ENCODE data around the gene OR7G2. TPM values are rescaled to one million over a fixed set of nuclear protein-coding genes. Genes with fewer than 3 reads are reported as not detected.
"Not testable (repeated sequence)": the region's sequence is repeated elsewhere in the genome, so short reads cannot be mapped to it uniquely, and the experiment has no call there.

The OR7G2 gene
- total RNA-seq, 2 donors from 2014 or later: not detected

- Mint-ChIP-seq H3K4me3 (no peak within 1 kb of the TSS), H3K36me3 (ENCODE audit: low read depth) (peaks cover 5% of the 10 kb centered on the region), H3K27me3 (peaks cover 40% of the 10 kb centered on the region), H3K4me1 (peaks cover 9% of the 10 kb centered on the region), H3K27ac (no peak within 1 kb of the TSS)
- DNase-seq (no peak), ATAC-seq (no peak)
- H3K9me3 ChIP-seq (ENCODE audit: control insufficient read depth, low read length, poor library complexity, severe bottlenecking): no peaks in the 10 kb centered on the region
Observed at GRCh38 chr19:9126900-9127405, 19.7 kb upstream of the OR7G2 start, which contains the start of gene OR7G3. Gene OR7G3, minus strand, starts transcription at chr19:9126950. Its CDS starts 0 bp downstream, at chr19:9126950.

- no peak for ATAC-seq
Observed at GRCh38 chr19:9116547-9116946, 9.3 kb upstream of the OR7G2 start.

DNA sequence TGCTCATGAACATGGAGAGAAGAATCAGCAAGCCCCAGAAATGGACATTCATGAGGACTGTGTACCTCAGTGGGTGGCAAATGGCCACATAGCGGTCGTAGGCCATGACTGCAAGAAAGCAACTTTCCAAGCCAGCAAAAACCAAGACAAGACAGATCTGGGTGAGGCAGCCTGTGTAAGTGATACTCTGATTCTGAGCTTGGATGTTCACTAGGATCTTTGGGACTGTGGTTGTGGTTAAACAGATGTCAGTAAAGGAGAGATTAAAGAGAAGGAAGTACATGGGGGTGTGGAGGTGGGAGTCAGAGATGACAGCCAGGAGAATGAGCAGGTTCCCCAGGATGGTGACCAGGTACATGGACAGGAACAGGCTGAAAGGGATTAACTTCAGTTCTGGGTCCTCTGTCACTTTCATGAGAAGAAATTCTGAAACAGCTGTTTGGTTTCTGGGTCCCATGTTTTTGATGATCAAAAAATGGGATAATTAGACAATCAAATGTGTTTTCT is 8.1 kb upstream of the OR7G2 start, which contains the start of gene OR7G1:
Gene OR7G1, minus strand, starts transcription at position 457 of the 507 bp plus-strand sequence. Its CDS starts 0 bp downstream, at position 457.
- Mint-ChIP-seq H3K27me3 (peaks cover 27% of the 10 kb centered on the region), H3K4me3 (no peak within 1 kb of the TSS), H3K4me1 (peaks cover 2% of the 10 kb centered on the region), H3K27ac (no peak within 1 kb of the TSS), H3K36me3 (ENCODE audit: low read depth) (no peaks in the 10 kb centered on the region)
- no peak for DNase-seq
- H3K9me3 ChIP-seq (ENCODE audit: control insufficient read depth, low read length, poor library complexity, severe bottlenecking): no peaks in the 10 kb centered on the region
- ATAC-seq: no peak

More at GRCh38 chr19:9116547-9116946, 9.3 kb upstream of the OR7G2 start:
- no peaks in the 10 kb centered on the region for H3K9me3 ChIP-seq (ENCODE audit: control insufficient read depth, low read length, poor library complexity, severe bottlenecking)
- no peak overlapping the region for H3K27ac Mint-ChIP-seq
- no peaks in the 10 kb centered on the region for H3K36me3 Mint-ChIP-seq (ENCODE audit: low read depth)
- DNase-seq: no peak
- no peak overlapping the region for H3K4me3 Mint-ChIP-seq
- peaks cover 2% of the 10 kb centered on the region for H3K4me1 Mint-ChIP-seq
- H3K27me3 Mint-ChIP-seq: peaks cover 34% of the 10 kb centered on the region

GRCh38 chr19:9109959-9110358 is 2.7 kb upstream of the OR7G2 start:
- no peak for ATAC-seq
- no peak overlapping the region for H3K4me3 Mint-ChIP-seq
- no peak overlapping the region for H3K27ac Mint-ChIP-seq
- peaks cover 36% of the 10 kb centered on the region for H3K27me3 Mint-ChIP-seq
- H3K36me3 Mint-ChIP-seq (ENCODE audit: low read depth): peaks cover 4% of the 10 kb centered on the region
- DNase-seq: no peak
- peaks cover 2% of the 10 kb centered on the region for H3K4me1 Mint-ChIP-seq
- no peaks in the 10 kb centered on the region for H3K9me3 ChIP-seq (ENCODE audit: control insufficient read depth, low read length, poor library complexity, severe bottlenecking)

GRCh38 chr19:9086761-9087160 is 20.5 kb downstream of the OR7G2 start, which contains the start of gene OR1M1:
Gene OR1M1, plus strand, starts transcription at chr19:9087061. Its CDS starts 6,184 bp downstream, at chr19:9093245.
- H3K27ac Mint-ChIP-seq: no peak within 1 kb of the TSS
- H3K27me3 Mint-ChIP-seq: peaks cover 28% of the 10 kb centered on the region
- no peaks in the 10 kb centered on the region for H3K36me3 Mint-ChIP-seq (ENCODE audit: low read depth)
- no peak within 1 kb of the TSS for H3K4me3 Mint-ChIP-seq
- H3K4me1 Mint-ChIP-seq: no peaks in the 10 kb centered on the region
- no peaks in the 10 kb centered on the region for H3K9me3 ChIP-seq (ENCODE audit: control insufficient read depth, low read length, poor library complexity, severe bottlenecking)
- ATAC-seq (no peak), DNase-seq (no peak)

GRCh38 chr19:9078651-9079050 is 28.6 kb downstream of the OR7G2 start:
- Mint-ChIP-seq H3K27me3 (no peaks in the 10 kb centered on the region), H3K4me1 (peaks cover 5% of the 10 kb centered on the region), H3K27ac (no peak overlapping the region), H3K36me3 (ENCODE audit: low read depth) (no peaks in the 10 kb centered on the region), H3K4me3 (no peak overlapping the region)
- no peak for ATAC-seq
- H3K9me3 ChIP-seq (ENCODE audit: control insufficient read depth, low read length, poor library complexity, severe bottlenecking): no peaks in the 10 kb centered on the region
- DNase-seq: no peak

- H3K27ac Mint-ChIP-seq: no peak overlapping the region
- no peaks in the 10 kb centered on the region for H3K36me3 Mint-ChIP-seq (ENCODE audit: low read depth)
Observed at GRCh38 chr19:9076901-9077300, 30.4 kb downstream of the OR7G2 start.

GRCh38 chr19:9075064-9075949 is 32.0 kb downstream of the OR7G2 start:
- H3K27me3 Mint-ChIP-seq: no peaks in the 10 kb centered on the region
- no peak overlapping the region for H3K4me3 Mint-ChIP-seq
- no peaks in the 10 kb centered on the region for H3K36me3 Mint-ChIP-seq (ENCODE audit: low read depth)
- H3K9me3 ChIP-seq (ENCODE audit: control insufficient read depth, low read length, poor library complexity, severe bottlenecking): no peaks in the 10 kb centered on the region
- DNase-seq (no peak), ATAC-seq (no peak)
- peaks cover 5% of the 10 kb centered on the region for H3K4me1 Mint-ChIP-seq
- H3K27ac Mint-ChIP-seq: no peak overlapping the region

More at GRCh38 chr19:9076901-9077300, 30.4 kb downstream of the OR7G2 start:
- Mint-ChIP-seq H3K27me3 (no peaks in the 10 kb centered on the region), H3K4me1 (peaks cover 5% of the 10 kb centered on the region), H3K4me3 (no peak overlapping the region)
- no peak for DNase-seq
- no peaks in the 10 kb centered on the region for H3K9me3 ChIP-seq (ENCODE audit: control insufficient read depth, low read length, poor library complexity, severe bottlenecking)
- ATAC-seq: no peak

DNA sequence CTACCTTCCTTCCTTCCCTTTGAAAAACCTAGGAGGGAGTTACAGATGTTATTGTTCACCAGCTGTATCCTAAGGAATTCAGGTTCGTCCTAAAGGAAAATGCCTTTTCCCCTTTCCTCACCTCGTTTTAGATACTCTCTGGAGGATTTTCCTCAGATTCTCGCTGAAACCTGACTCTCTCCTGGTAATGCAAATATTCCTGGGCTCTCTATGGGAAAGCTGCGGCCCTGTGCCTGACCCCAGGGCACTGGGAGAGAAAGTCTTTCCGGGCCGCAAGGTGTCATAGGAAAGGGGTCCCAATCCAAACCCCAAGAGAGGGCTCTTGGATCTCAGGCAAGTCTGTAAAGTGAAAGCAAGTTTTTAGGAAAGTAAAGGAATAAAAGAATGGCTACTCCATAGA is 33.5 kb downstream of the OR7G2 start:
- no peaks in the 10 kb centered on the region for H3K4me1 Mint-ChIP-seq
- H3K27ac Mint-ChIP-seq: no peak overlapping the region
- no peaks in the 10 kb centered on the region for H3K9me3 ChIP-seq (ENCODE audit: control insufficient read depth, low read length, poor library complexity, severe bottlenecking)
- ATAC-seq (no peak), DNase-seq (no peak)
- no peaks in the 10 kb centered on the region for H3K27me3 Mint-ChIP-seq
- no peak overlapping the region for H3K4me3 Mint-ChIP-seq
- no peaks in the 10 kb centered on the region for H3K36me3 Mint-ChIP-seq (ENCODE audit: low read depth)

- H3K4me3 Mint-ChIP-seq; H3K4me1 Mint-ChIP-seq; H3K9me3 ChIP-seq (ENCODE audit: control insufficient read depth, low read length, poor library complexity, severe bottlenecking); H3K36me3 Mint-ChIP-seq (ENCODE audit: low read depth); H3K27me3 Mint-ChIP-seq; DNase-seq; H3K27ac Mint-ChIP-seq; ATAC-seq: not testable (repeated sequence)
Observed at GRCh38 chr19:9071720-9072119, 35.6 kb downstream of the OR7G2 start.

GRCh38 chr19:9070066-9070465 is 37.2 kb downstream of the OR7G2 start:
- Mint-ChIP-seq H3K4me3 (no peak overlapping the region), H3K4me1 (no peaks in the 10 kb centered on the region), H3K27me3 (no peaks in the 10 kb centered on the region), H3K36me3 (ENCODE audit: low read depth) (no peaks in the 10 kb centered on the region), H3K27ac (no peak overlapping the region)
- no peaks in the 10 kb centered on the region for H3K9me3 ChIP-seq (ENCODE audit: control insufficient read depth, low read length, poor library complexity, severe bottlenecking)
- DNase-seq (no peak), ATAC-seq (no peak)

GRCh38 chr19:9065457-9066014 is 41.7 kb downstream of the OR7G2 start:
- H3K4me3 Mint-ChIP-seq: no peak overlapping the region
- H3K9me3 ChIP-seq (ENCODE audit: control insufficient read depth, low read length, poor library complexity, severe bottlenecking): no peaks in the 10 kb centered on the region
- ATAC-seq: no peak
- H3K27ac Mint-ChIP-seq: no peak overlapping the region
- H3K4me1 Mint-ChIP-seq: no peaks in the 10 kb centered on the region
- H3K36me3 Mint-ChIP-seq (ENCODE audit: low read depth): peaks cover 2% of the 10 kb centered on the region
- no peak for DNase-seq
- H3K27me3 Mint-ChIP-seq: no peaks in the 10 kb centered on the region

GRCh38 chr19:9061879-9062278 is 45.4 kb downstream of the OR7G2 start:
- H3K4me3 Mint-ChIP-seq: no peak overlapping the region
- no peak for ATAC-seq
- H3K9me3 ChIP-seq (ENCODE audit: control insufficient read depth, low read length, poor library complexity, severe bottlenecking): no peaks in the 10 kb centered on the region
- no peak for DNase-seq
- no peak overlapping the region for H3K27ac Mint-ChIP-seq
- peaks cover 2% of the 10 kb centered on the region for H3K36me3 Mint-ChIP-seq (ENCODE audit: low read depth)
- H3K4me1 Mint-ChIP-seq: no peaks in the 10 kb centered on the region
- H3K27me3 Mint-ChIP-seq: no peaks in the 10 kb centered on the region
